NCI-H774 (cell line): ENCODE data around the gene PAXIP1.

Experiments
- DNase-seq: peaks from one replicate; lab custom pipeline; 2025; lab: John Stamatoyannopoulos, UW

The PAXIP1 gene

GRCh38 chr7:154996756-154997155 is 6.2 kb downstream of the PAXIP1 start:
- no peak for DNase-seq

- DNase-seq, result no peak
Measured at GRCh38 chr7:154996101-154996500, 6.8 kb downstream of the PAXIP1 start.

- no peak for DNase-seq
Measured at GRCh38 chr7:154994996-154995395, 7.9 kb downstream of the PAXIP1 start.

- no peak for DNase-seq
Measured at GRCh38 chr7:154990964-154991540, 11.9 kb downstream of the PAXIP1 start.

- no peak for DNase-seq
Measured at GRCh38 chr7:154987571-154987970, 15.4 kb downstream of the PAXIP1 start.

- DNase-seq, result no peak
Measured at GRCh38 chr7:154986200-154986945, 16.6 kb downstream of the PAXIP1 start.

GRCh38 chr7:154985230-154985629 is 17.7 kb downstream of the PAXIP1 start:
- DNase-seq, result no peak

GRCh38 chr7:154984601-154985188 is 18.2 kb downstream of the PAXIP1 start:
- DNase-seq, result no peak

GRCh38 chr7:154978017-154978416 is 24.9 kb downstream of the PAXIP1 start:
- DNase-seq, result no peak

GRCh38 chr7:154977250-154977649 is 25.7 kb downstream of the PAXIP1 start:
- no peak for DNase-seq

- DNase-seq, result no peak
Measured at GRCh38 chr7:154976844-154977243, 26.1 kb downstream of the PAXIP1 start.

- DNase-seq, result no peak
Measured at GRCh38 chr7:154975984-154976383, 26.9 kb downstream of the PAXIP1 start.

GRCh38 chr7:154973381-154973780 is 29.5 kb downstream of the PAXIP1 start:
- DNase-seq, result no peak

- no peak for DNase-seq
Measured at GRCh38 chr7:154968336-154969001, 34.5 kb downstream of the PAXIP1 start.

- no peak for DNase-seq
Measured at GRCh38 chr7:154967401-154967955, 35.4 kb downstream of the PAXIP1 start.

- no peak for DNase-seq
Measured at GRCh38 chr7:154965014-154965413, 37.9 kb downstream of the PAXIP1 start.

- DNase-seq, result no peak
Measured at GRCh38 chr7:154960063-154960790, 42.7 kb downstream of the PAXIP1 start.

- no peak for DNase-seq
Measured at GRCh38 chr7:154956427-154956826, 46.5 kb downstream of the PAXIP1 start.

GRCh38 chr7:154953006-154953684 is 49.8 kb downstream of the PAXIP1 start:
- no peak for DNase-seq

GRCh38 chr7:154950960-154951359 is 52.0 kb downstream of the PAXIP1 start:
- DNase-seq, result no peak

GRCh38 chr7:154947604-154948003 is 55.3 kb downstream of the PAXIP1 start:
- no peak for DNase-seq
